Gastrocnemius medialis (tissue), 4 donors: ENCODE data around the gene NRF1. TPM values are rescaled to one million over a fixed set of nuclear protein-coding genes. Genes with fewer than 3 reads are reported as not detected.

Source experiments
- ATAC-seq, 2 donors: fragments of 150-250 bp; one replicate each; pipeline ENCODE4 v1.9.1; 2016
- DNase-seq, 2 donors: peaks; one replicate each; pipeline ENCODE4 v3.0.0-alpha.2; 2019
- H3K27ac ChIP-seq, 4 donors: fragments of 200-600 bp; sonication (generic); 1 replicate in 1 of 4; 2 replicates in 3 of 4; pipeline ENCODE4 v1.5.1; 2016 to 2018; ENCODE audit warnings: mild to moderate bottlenecking in 2 of 4, moderate library complexity in 1 of 4
- H3K27me3 ChIP-seq, 3 donors: fragments of 200-600 bp; sonication (generic) in 2 of 3; 1 replicate in 1 of 3; 2 replicates in 2 of 3; pipeline versions ENCODE4 v1.5.1 to v1.6.0; 2016 to 2019; ENCODE audit warnings: mild to moderate bottlenecking in 1 of 3, moderate library complexity in 1 of 3
- H3K36me3 ChIP-seq, 2 donors: fragments of 200-600 bp; sonication (generic) in 1 of 2; one replicate each; pipeline ENCODE4 v1.5.1; 2017 to 2018
- H3K4me1 ChIP-seq, 2 donors: fragments of 200-600 bp; sonication (generic) in 1 of 2; one replicate each; pipeline ENCODE4 v1.5.1; 2016 to 2017; ENCODE audit warnings: mild to moderate bottlenecking in 2 of 2
- H3K4me3 ChIP-seq, 4 donors: fragments of 200-600 bp; sonication (generic) in 3 of 4; 1 replicate in 1 of 4; 2 replicates in 3 of 4; pipeline ENCODE4 v1.5.1; 2016 to 2019; ENCODE audit warnings: mild to moderate bottlenecking in 2 of 4
- H3K9me3 ChIP-seq, 3 donors: fragments of 200-600 bp; sonication (generic) in 2 of 3; 1 replicate in 1 of 3; 2 replicates in 2 of 3; pipeline ENCODE4 v1.5.1; 2016 to 2019
- POLR2A ChIP-seq, 2 donors: fragments of 450-650 bp; IDR thresholded peaks; one replicate each; pipeline ENCODE4 v1.6.1; 2017; ENCODE audit warnings: antibody characterized with exemption in 2 of 2, mild to moderate bottlenecking in 2 of 2, moderate library complexity in 2 of 2
- in situ Hi-C, 4 donors: fragments of 200-750 bp; cut with MboI; loops; one replicate each; pipeline versions ENCODE4 v1.15.0 to v1.8.0; 2017; ENCODE audit warnings: low sequenced_read_pairs in 4 of 4
- intact Hi-C: fragments of 100-400 bp; cut with DNase I; formaldehyde crosslinking; loops from one replicate; pipeline ENCODE4 v1.15.1; 2023; ENCODE audit warnings: low total_unique reads
- microRNA counts, 2 donors: library from miRNA; unstranded; fragments of <30 nt; microRNA quantifications; one replicate each; lab custom pipeline; 2016
- microRNA-seq, 2 donors: library from miRNA; unstranded; fragments of <30 nt; microRNA quantifications; one replicate each; pipeline ENCODE4, GENCODE V29; 2016; ENCODE audit warnings: borderline replicate concordance in 2 of 2
- total RNA-seq, 4 donors: library from RNA; depleted of rRNA; stranded (reverse); fragments of >200 nt; gene quantifications; one replicate each; pipeline versions ENCODE4 v1.1.0 to v1.2.3, GENCODE V29; 2016
- TF ChIP-seq, protein P1 (sequence below), 5 experiments: fragments of 450-650 bp in 3 of 5; fragments of 200-600 bp in 2 of 5; sonication (generic) in 2 of 5; IDR thresholded peaks in 4 of 5; conservative IDR thresholded peaks in 1 of 5; 1 replicate in 4 of 5; 2 replicates in 1 of 5; pipeline ENCODE4 v1.5.1; 2016 to 2019; ENCODE audit warnings: antibody characterized with exemption in 5 of 5, mild to moderate bottlenecking in 3 of 5, moderate library complexity in 3 of 5

Gene NRF1
- total RNA-seq, 4 donors from 2014 or later = 11.3 to 26.3 (median 18.0) TPM

DNA sequence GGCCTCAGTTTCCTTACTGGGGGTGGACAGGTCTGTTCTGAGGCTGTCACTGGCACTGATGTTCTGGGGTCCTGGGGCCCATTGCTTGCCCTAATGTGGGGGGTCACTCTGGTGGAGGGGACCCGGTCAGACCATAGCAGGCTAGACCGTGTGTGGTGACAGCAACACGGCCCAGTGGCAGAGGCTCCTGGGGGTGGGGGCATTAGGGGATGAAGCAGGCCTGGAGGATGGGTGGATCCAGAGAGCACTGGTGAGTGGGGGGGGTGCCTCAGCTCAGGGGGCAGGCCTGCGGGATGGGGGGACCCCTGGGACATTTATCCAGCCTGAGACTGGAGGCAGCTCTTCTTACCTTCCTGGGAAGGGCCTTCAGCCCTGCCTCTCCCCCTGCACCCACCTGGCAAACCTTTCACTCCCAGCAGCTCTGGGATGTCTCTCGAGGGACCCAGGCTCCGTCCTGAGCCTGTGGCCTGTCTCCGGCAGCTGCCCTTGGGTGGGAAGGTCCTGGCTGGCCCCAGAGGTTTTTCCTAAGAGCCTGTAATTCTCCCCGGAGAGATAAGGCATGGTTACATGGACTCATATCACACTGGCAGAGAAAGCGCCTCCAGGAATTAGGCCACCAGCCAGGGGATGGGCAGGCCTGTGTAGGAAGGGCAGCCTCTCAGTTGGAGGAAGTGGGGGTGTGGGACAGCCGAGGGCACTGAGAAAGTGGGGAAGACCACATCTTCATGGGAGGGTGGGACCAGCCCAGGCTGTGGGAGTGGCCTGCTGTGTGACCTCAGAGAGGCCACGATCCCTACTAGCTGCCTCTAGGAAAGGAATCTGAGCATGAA lies 193.6 kb downstream of the NRF1 start:
- no peaks in the 10 kb centered on the region for H3K36me3 ChIP-seq
- in situ Hi-C loops (loop anchor here in 1 of 4 donors (25.0 kb wide), 1 partner anchor 143 kb away; no protein-coding TSS in a partner anchor), intact Hi-C loops (no loop called here)
- H3K27ac ChIP-seq = no peak overlapping the region
- TF ChIP-seq POLR2A (IDR thresholded peaks at IDR 0.05) = no peak
- TF ChIP-seq, protein P1, sequence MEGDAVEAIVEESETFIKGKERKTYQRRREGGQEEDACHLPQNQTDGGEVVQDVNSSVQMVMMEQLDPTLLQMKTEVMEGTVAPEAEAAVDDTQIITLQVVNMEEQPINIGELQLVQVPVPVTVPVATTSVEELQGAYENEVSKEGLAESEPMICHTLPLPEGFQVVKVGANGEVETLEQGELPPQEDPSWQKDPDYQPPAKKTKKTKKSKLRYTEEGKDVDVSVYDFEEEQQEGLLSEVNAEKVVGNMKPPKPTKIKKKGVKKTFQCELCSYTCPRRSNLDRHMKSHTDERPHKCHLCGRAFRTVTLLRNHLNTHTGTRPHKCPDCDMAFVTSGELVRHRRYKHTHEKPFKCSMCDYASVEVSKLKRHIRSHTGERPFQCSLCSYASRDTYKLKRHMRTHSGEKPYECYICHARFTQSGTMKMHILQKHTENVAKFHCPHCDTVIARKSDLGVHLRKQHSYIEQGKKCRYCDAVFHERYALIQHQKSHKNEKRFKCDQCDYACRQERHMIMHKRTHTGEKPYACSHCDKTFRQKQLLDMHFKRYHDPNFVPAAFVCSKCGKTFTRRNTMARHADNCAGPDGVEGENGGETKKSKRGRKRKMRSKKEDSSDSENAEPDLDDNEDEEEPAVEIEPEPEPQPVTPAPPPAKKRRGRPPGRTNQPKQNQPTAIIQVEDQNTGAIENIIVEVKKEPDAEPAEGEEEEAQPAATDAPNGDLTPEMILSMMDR (IDR thresholded peaks at IDR 0.05 in 4 of 5, conservative IDR thresholded peaks at IDR 0.05 in 1 of 5) = no peak
- H3K4me3 ChIP-seq = no peak overlapping the region
- H3K4me1 ChIP-seq = peaks cover 0 to 3% of the 10 kb centered on the region in 2 donors
- ATAC-seq (no peak), DNase-seq (no peak)
- H3K27me3 ChIP-seq = no peaks in the 10 kb centered on the region
- no peaks in the 10 kb centered on the region for H3K9me3 ChIP-seq

MicroRNAs encoded within 50 kb of the gene (microRNA counts, 767-probe panel; counts per million panel counts)
- microRNA hsa-miR-182-5p (lab: Ali Mortazavi, UCI) = 356 to 448 counts per million in 2 donors
- 356 to 448 counts per million in 2 donors for microRNA hsa-miR-183-5p (lab: Ali Mortazavi, UCI)
- microRNA hsa-miR-96-5p (lab: Ali Mortazavi, UCI) = 356 to 448 counts per million in 2 donors

Small RNAs within 50 kb of the gene (microRNA-seq; reads per million reads assigned to microRNA genes)
- 256 to 494 reads per million in 2 donors for gene MIR182
- 79.4 to 108 reads per million in 2 donors for gene MIR183
- gene MIR96 = 16.2 to 28.4 reads per million in 2 donors

Other genes with a start within 250 kb of the NRF1 start
- 10 to 100 TPM; 14.3 to 43.9 (median 24.7) TPM for gene STRIP2, start 177.3 kb upstream of the NRF1 start, total RNA-seq
- gene SMKR1, start 109.2 kb upstream of the NRF1 start, total RNA-seq = not detected